ENCODE data around the gene BFSP1. TPM values are rescaled to one million over a fixed set of nuclear protein-coding genes. Genes with fewer than 3 reads are reported as not detected.

BFSP1 gene
- total RNA-seq, 1 donor from 2014 or later, result 4.2 TPM

DNA sequence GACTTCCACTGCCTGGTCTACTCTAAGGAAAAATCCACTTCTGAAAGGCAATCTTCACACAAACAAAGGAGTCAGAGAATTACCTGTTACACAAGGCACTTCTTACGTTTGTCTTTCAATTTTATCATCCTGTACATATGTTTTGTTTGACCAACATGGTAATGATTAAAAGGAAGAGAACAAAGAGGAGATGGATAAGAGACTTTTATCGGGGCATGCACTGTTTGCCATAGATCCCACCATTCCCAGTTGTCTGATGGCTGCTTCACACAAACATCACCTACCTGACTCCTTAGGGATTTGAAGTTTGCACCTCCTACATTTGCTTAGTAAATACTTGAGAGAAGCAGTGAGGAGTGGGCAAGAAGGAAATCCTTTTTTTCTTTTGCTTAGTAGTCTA is 87.1 kb downstream of the BFSP1 start:
- no peak overlapping the region for H3K27ac Mint-ChIP-seq (ENCODE audit: unreplicated experiment)
- H3K4me1 ChIP-seq (ENCODE audit: insufficient read depth, low read length), result no peaks in the 10 kb centered on the region
- H4K20me1 ChIP-seq (ENCODE audit: insufficient read depth, low read length), result no peaks in the 10 kb centered on the region
- H3K27ac ChIP-seq (ENCODE audit: low read depth, low read length), result no peak overlapping the region
- no peak overlapping the region for H3K4me2 ChIP-seq (ENCODE audit: low read length)
- H3K36me3 Mint-ChIP-seq (ENCODE audit: low read depth, unreplicated experiment), result no peaks in the 10 kb centered on the region
- H3K9me3 Mint-ChIP-seq (ENCODE audit: unreplicated experiment), result no peaks in the 10 kb centered on the region
- H3K27me3 ChIP-seq (ENCODE audit: insufficient read depth, low read length), result peaks cover 5% of the 10 kb centered on the region
- no peaks in the 10 kb centered on the region for H3K79me2 ChIP-seq (ENCODE audit: insufficient read depth, low read length)
- no peaks in the 10 kb centered on the region for H3K9me3 ChIP-seq (ENCODE audit: insufficient read depth, low read depth, low read length)
- H3K4me3 Mint-ChIP-seq (ENCODE audit: unreplicated experiment), result no peak overlapping the region
- no peak overlapping the region for H3K9ac ChIP-seq (ENCODE audit: low read length)
- no peak for DNase-seq (ENCODE audit: low read depth)
- no peak overlapping the region for H2AFZ ChIP-seq (ENCODE audit: low read depth, low read length)
- H3K36me3 ChIP-seq (ENCODE audit: insufficient read depth, low read length), result no peaks in the 10 kb centered on the region
- H3K27me3 Mint-ChIP-seq (ENCODE audit: low read depth, unreplicated experiment), result peaks cover 14% of the 10 kb centered on the region
- FAIRE-seq, result no peak
- H3K4me1 Mint-ChIP-seq (ENCODE audit: low read depth, unreplicated experiment), result no peaks in the 10 kb centered on the region
- no peak for TF ChIP-seq EZH2 (IDR thresholded peaks at IDR 0.05; ENCODE audit: insufficient read depth, low read length)
- TF ChIP-seq, protein P1, sequence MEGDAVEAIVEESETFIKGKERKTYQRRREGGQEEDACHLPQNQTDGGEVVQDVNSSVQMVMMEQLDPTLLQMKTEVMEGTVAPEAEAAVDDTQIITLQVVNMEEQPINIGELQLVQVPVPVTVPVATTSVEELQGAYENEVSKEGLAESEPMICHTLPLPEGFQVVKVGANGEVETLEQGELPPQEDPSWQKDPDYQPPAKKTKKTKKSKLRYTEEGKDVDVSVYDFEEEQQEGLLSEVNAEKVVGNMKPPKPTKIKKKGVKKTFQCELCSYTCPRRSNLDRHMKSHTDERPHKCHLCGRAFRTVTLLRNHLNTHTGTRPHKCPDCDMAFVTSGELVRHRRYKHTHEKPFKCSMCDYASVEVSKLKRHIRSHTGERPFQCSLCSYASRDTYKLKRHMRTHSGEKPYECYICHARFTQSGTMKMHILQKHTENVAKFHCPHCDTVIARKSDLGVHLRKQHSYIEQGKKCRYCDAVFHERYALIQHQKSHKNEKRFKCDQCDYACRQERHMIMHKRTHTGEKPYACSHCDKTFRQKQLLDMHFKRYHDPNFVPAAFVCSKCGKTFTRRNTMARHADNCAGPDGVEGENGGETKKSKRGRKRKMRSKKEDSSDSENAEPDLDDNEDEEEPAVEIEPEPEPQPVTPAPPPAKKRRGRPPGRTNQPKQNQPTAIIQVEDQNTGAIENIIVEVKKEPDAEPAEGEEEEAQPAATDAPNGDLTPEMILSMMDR (IDR thresholded peaks at IDR 0.05; ENCODE audit: insufficient read depth, low read depth, low read length), result no peak
- no peak overlapping the region for H3K4me3 ChIP-seq (ENCODE audit: insufficient read depth, low read depth, low read length)

Other genes starting within 250 kb of the BFSP1 start
- gene DSTN, start 38.7 kb upstream of the BFSP1 start, total RNA-seq, result 542 and 552 TPM in 2 replicates
- gene RRBP1, start 150.9 kb upstream of the BFSP1 start, total RNA-seq, result 347 and 392 TPM in 2 replicates
- gene BANF2, start 168.6 kb upstream of the BFSP1 start, total RNA-seq, result not detected in 2 replicates

Measured in astrocyte (in vitro differentiated cells and primary cell).